Urothelium cell line (cell line): ENCODE measurements around the gene C5orf34.
A peak's percentile ranks its signal among the peaks of the same experiment; 100 is the strongest.

ENCODE experiments used
- DNase-seq: peaks from one replicate; pipeline ENCODE4 v3.0.0; 2011; ENCODE audit warnings: low spot score, mixed read lengths
- FAIRE-seq: peaks from 2 replicates; lab custom pipeline; 2011; peaks lifted over from hg19 to GRCh38; lab: Jason Lieb, UNC

The C5orf34 gene

GRCh38 chr5:43437062-43437660 is 77.8 kb downstream of the C5orf34 start:
- FAIRE-seq (peak; percentile 30), DNase-seq (no peak)
